Karpas-422 (cell line): Measurements from ENCODE around the gene CLPSL2. TPM values are rescaled to one million over a fixed set of nuclear protein-coding genes. Genes with fewer than 3 reads are reported as not detected.

Experiments
- DNase-seq: peaks from one replicate; pipeline ENCODE4 v3.0.0-alpha.2; 2015
- H2AFZ ChIP-seq: fragments of 200-600 bp; sonication (generic); 2 replicates; pipeline ENCODE4 v1.6.1; 2014; ENCODE audit warnings: antibody characterized with exemption, low read length, mixed read lengths
- H3K27ac ChIP-seq: fragments of 200-600 bp; sonication (generic); 2 replicates; pipeline ENCODE4 v1.5.1; 2014; ENCODE audit warnings: mild to moderate bottlenecking, low read length, moderate library complexity
- H3K27me3 ChIP-seq: fragments of 200-600 bp; sonication (generic); 2 replicates; pipeline ENCODE4 v1.6.1; 2014; ENCODE audit warnings: low read length, mixed read lengths
- H3K36me3 ChIP-seq: fragments of 200-600 bp; sonication (generic); 2 replicates; pipeline ENCODE4 v1.6.1; 2014; ENCODE audit warnings: low read length, mixed read lengths; ENCODE audit not compliant: insufficient read depth
- H3K4me1 ChIP-seq: fragments of 200-600 bp; sonication (generic); 2 replicates; pipeline ENCODE4 v1.6.1; 2014; ENCODE audit warnings: mild to moderate bottlenecking, low read length, mixed read lengths
- H3K4me2 ChIP-seq: fragments of 200-600 bp; sonication (generic); 2 replicates; pipeline ENCODE4 v1.6.1; 2014; ENCODE audit warnings: low read length, low read depth, mild to moderate bottlenecking; ENCODE audit not compliant: poor library complexity, severe bottlenecking
- H3K4me3 ChIP-seq: fragments of 200-600 bp; sonication (generic); 2 replicates; pipeline ENCODE4 v1.5.1; 2014; ENCODE audit warnings: mild to moderate bottlenecking, antibody characterized with exemption, low read length, mixed read lengths
- H3K79me2 ChIP-seq: fragments of 200-600 bp; sonication (generic); 2 replicates; pipeline ENCODE4 v1.6.1; 2014; ENCODE audit warnings: mild to moderate bottlenecking, low read length, mixed read lengths
- H3K9ac ChIP-seq: fragments of 200-600 bp; sonication (generic); 2 replicates; pipeline ENCODE4 v1.6.0; 2014; ENCODE audit warnings: low read length
- H3K9me2 ChIP-seq: fragments of 200-600 bp; sonication (generic), shearing (Covaris generic); replicated peaks from 2 replicates; pipeline ENCODE4 v1.6.0; 2014; ENCODE audit warnings: mild to moderate bottlenecking, low read length, moderate library complexity; ENCODE audit not compliant: insufficient read depth
- H3K9me3 ChIP-seq: fragments of 300-700, 200-600 bp; sonication (generic); 2 replicates; pipeline ENCODE4 v1.6.1; 2014; ENCODE audit warnings: low read length, mixed read lengths
- H4K20me1 ChIP-seq: fragments of 200-600 bp; sonication (generic); 2 replicates; pipeline ENCODE4 v1.6.1; 2014; ENCODE audit warnings: mild to moderate bottlenecking, antibody characterized with exemption, low read length, low read depth; ENCODE audit not compliant: insufficient read depth
- total RNA-seq: library from RNA; depleted of rRNA; stranded (reverse); fragments of >200 nt; shearing (Covaris generic); gene quantifications from 2 replicates; pipeline ENCODE4 v1.2.3, GENCODE V29; 2014; ENCODE audit warnings: low replicate concordance

The CLPSL2 gene
- total RNA-seq, 1 experiment from 2014 or later = not detected

DNA sequence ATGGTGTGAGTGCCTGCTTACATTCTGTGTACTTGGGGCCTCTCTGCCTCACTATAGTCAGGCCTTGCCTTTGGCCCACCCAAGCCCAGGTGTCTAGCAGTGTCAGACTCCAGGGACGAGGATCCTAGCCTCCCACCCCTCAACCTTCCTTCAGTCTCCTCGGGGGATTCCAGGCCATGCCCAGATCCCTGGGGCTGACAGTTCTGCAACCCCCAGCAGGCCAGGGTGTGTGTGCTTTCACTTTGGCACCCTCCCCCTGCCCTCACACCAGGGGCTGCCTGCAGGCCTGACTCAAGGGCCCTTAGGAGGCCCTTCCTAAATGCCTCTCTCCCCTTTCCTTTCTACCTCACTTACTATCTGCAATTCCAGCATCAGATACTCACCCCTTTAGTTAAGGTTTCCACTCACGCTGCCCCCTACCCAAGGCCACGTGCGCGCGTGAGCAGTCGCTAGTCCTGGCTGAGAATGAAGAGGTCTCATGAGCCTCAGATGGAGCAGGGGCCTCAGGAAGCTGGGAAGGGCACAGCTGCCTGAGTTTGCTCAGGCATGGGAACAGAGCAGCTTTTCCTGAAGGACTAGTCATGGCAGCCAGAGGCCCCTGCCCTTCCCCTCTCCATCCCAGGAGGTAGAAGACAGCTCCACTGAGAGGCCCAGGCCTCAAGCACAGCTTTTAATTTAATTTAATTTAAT, 21.6 kb downstream of the CLPSL2 start:
- Histone ChIP-seq H3K27ac (no peak overlapping the region), H4K20me1 (no peaks in the 10 kb centered on the region), H3K79me2 (no peaks in the 10 kb centered on the region), H3K4me3 (no peak overlapping the region), H3K9me2 (no peaks in the 10 kb centered on the region), H3K4me2 (no peak overlapping the region), H3K27me3 (no peaks in the 10 kb centered on the region), H3K4me1 (no peaks in the 10 kb centered on the region), H3K9ac (no peak overlapping the region), H3K36me3 (no peaks in the 10 kb centered on the region), H3K9me3 (no peaks in the 10 kb centered on the region), H2AFZ (no peak overlapping the region)
- no peak for DNase-seq

DNA sequence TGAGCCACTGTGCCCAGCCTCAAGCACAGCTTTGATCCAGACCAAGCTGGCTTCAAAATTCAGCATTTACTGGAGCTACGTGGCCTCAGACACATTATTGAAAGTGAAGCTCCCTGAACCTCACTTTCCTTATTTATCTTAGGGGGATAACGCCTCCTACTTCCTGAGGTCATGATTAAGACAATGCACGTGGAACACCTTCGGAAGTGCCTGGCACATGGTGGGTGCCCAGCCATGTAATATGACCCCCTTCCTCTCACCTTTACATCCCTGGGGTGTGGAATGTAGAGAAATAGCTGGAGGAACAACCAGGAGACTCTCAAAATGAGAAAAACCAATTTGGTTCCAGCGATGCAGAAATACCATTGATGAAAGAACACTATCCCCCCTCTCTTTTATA, 22.3 kb downstream of the CLPSL2 start:
- no peak for DNase-seq
- Histone ChIP-seq H2AFZ (no peak overlapping the region), H3K27ac (no peak overlapping the region), H3K9ac (no peak overlapping the region), H3K79me2 (no peaks in the 10 kb centered on the region), H3K9me3 (no peaks in the 10 kb centered on the region), H3K36me3 (no peaks in the 10 kb centered on the region), H3K4me1 (no peaks in the 10 kb centered on the region), H3K4me3 (no peak overlapping the region), H4K20me1 (no peaks in the 10 kb centered on the region), H3K27me3 (no peaks in the 10 kb centered on the region), H3K9me2 (no peaks in the 10 kb centered on the region), H3K4me2 (no peak overlapping the region)

DNA sequence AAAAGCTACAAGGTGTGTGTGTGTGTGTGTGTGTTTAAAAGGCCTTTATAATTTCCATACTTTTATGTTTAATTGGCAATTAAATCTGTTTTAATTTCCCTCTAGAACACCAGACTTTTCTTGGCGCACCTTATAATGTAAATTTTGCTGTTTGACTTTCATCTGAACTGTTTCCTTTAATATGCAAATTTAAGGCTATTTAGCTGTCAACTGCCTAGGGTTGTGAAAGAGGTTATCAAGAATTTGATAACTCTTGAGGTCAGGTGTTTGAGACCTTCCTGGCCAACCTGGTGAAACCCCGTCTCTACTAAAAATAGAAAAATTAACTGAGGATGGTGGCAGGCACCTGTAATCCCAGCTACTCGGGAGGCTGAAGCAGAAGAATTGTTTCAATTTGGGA, 24.8 kb downstream of the CLPSL2 start:
- DNase-seq = no peak
- Histone ChIP-seq H3K9ac (no peak overlapping the region), H2AFZ (no peak overlapping the region), H3K79me2 (no peaks in the 10 kb centered on the region), H3K27me3 (no peaks in the 10 kb centered on the region), H3K4me3 (no peak overlapping the region), H3K4me2 (no peak overlapping the region), H4K20me1 (no peaks in the 10 kb centered on the region), H3K27ac (no peak overlapping the region), H3K9me2 (no peaks in the 10 kb centered on the region), H3K4me1 (no peaks in the 10 kb centered on the region), H3K36me3 (no peaks in the 10 kb centered on the region), H3K9me3 (no peaks in the 10 kb centered on the region)

DNA sequence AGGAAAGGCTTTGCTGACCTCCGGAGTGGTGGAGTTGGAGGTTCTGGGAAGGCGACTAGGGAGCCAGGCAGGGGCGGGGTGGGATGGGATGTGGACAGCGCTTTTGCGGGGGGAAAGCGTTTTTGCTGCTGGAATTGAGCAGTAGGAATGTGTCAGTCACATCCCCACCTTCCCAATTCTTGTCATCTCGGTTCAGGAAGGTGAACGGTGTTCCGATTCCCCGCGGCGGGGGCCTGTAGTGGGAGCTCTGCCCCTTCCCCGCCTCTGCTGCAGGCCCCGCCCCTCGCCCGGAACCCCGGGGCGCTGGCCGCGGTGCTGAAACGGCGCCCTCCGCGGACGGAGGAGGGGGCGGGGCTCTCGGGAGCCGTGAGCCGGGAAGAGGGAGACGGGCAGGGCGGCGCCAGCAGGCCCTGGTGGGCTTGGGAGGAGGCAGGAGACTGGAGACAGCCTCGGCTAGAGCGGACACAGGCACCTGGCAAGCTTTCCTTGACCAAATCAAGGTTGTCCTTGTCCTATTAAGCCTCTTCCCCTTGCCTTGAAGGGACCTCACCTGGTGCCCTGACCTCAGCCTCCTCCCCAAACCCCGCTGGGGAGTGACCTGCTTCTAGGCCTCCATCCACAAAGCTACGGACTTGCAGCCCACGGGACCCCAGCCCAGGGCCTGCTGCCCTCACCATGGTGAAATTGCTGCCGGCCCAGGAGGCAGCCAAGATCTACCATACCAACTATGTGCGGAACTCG, 28.8 kb downstream of the CLPSL2 start, which contains the start of gene LHFPL5:
Gene LHFPL5 (plus strand): TSS at position 357 of the 741 bp plus-strand sequence. CDS start 319 bp downstream, at position 676.
- Histone ChIP-seq H3K4me2 (no peak within 1 kb of the TSS), H3K4me1 (no peaks in the 10 kb centered on the region), H3K79me2 (no peaks in the 10 kb centered on the region), H3K36me3 (no peaks in the 10 kb centered on the region), H2AFZ (no peak within 1 kb of the TSS), H3K4me3 (no peak within 1 kb of the TSS), H3K9ac (no peak within 1 kb of the TSS), H3K27ac (no peak within 1 kb of the TSS), H3K27me3 (no peaks in the 10 kb centered on the region), H4K20me1 (no peaks in the 10 kb centered on the region), H3K9me2 (no peaks in the 10 kb centered on the region), H3K9me3 (no peaks in the 10 kb centered on the region)
- DNase-seq = peak; percentile 81

DNA sequence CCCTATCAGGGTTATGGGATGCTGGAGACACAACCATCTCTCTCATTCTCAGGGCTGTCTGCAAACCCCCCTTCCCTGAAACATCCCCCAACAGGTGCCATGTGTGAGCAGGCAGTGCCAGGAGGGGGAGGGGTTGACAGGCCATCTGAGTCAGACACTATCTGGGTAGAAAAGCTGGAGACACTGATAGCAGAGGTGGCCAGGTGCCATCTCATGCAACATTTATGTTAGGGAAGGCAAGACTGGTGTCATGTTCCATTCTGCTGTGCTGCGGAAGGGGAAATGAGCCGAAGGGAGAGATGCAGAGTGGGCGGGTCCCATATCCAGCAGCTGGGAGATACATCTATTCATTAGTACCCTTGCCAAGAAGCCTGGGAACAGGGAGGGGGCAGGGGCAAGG, 32.3 kb downstream of the CLPSL2 start:
- no peak overlapping the region for H3K4me2 ChIP-seq

DNA sequence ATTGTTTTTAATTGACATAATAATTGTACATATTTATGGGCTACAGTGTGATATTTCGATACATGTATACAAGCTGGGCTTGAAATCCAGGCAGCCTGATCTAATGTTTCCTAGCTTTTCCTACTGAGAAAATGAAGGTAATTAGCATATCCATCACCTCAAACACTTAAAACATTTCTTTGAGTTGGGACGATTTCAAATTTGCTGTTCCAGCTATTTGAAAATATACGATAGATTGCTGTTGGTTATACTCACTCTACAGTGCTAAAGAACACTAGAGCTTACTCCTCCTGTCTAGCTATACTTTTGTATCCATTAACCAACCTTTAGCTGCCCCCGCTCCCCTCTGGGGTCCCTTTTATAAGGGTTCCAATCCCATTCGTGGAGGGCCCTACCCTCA, 33.4 kb downstream of the CLPSL2 start:
- H3K4me1 ChIP-seq = peaks cover 5% of the 10 kb centered on the region

More for the DNA sequence above, 32.3 kb downstream of the CLPSL2 start:
- H4K20me1 ChIP-seq = no peaks in the 10 kb centered on the region
- no peaks in the 10 kb centered on the region for H3K9me2 ChIP-seq
- H3K36me3 ChIP-seq = no peaks in the 10 kb centered on the region
- no peak overlapping the region for H3K27ac ChIP-seq
- H3K4me1 ChIP-seq = peaks cover 5% of the 10 kb centered on the region
- DNase-seq = no peak
- H3K9ac ChIP-seq = no peak overlapping the region
- no peaks in the 10 kb centered on the region for H3K27me3 ChIP-seq
- no peak overlapping the region for H2AFZ ChIP-seq
- no peaks in the 10 kb centered on the region for H3K79me2 ChIP-seq
- H3K4me3 ChIP-seq = no peak overlapping the region
- H3K9me3 ChIP-seq = no peaks in the 10 kb centered on the region

DNA sequence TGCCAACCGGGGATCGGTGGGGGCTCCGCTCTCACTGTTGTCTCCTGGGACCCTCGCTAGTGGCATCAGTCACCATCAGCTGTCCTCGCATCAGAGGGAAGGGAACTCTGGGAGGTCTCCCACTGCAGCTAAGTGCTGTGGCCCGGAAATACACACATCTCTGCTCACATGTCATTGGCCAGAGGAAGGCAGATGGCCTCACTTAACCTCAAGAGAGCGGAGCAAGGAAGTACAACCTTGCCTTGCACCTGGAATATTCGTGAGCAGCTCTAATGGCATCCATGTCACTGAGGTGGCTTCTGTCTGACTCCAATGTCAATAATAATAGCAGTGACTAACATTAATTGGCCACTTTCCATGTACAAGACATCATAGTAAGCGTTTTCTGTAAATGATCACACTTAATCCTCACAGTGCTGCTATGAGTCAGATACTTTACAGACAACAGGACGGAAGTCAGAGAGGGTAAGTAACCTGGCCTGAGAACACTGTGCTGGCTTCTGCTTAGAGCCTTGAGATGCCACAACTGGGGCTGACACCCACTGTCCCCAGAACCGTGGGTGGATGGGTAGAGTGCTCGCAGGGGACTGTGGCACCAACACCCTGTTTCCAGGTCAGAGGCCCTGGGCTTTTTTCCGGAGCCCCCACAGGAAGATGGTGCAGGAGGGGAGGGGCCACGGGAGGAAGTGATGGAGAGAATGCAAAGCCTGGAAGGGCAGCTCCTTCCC, 34.7 kb downstream of the CLPSL2 start:
- Histone ChIP-seq H3K27ac (no peak overlapping the region), H2AFZ (no peak overlapping the region), H4K20me1 (no peaks in the 10 kb centered on the region), H3K9me2 (no peaks in the 10 kb centered on the region), H3K9me3 (no peaks in the 10 kb centered on the region), H3K36me3 (no peaks in the 10 kb centered on the region), H3K9ac (no peak overlapping the region), H3K4me2 (peak overlapping the region; percentile 28), H3K4me3 (no peak overlapping the region), H3K4me1 (peaks cover 5% of the 10 kb centered on the region), H3K79me2 (no peaks in the 10 kb centered on the region), H3K27me3 (no peaks in the 10 kb centered on the region)
- no peak for DNase-seq

More for the DNA sequence above, 33.4 kb downstream of the CLPSL2 start:
- H2AFZ ChIP-seq = no peak overlapping the region
- H3K9me3 ChIP-seq = no peaks in the 10 kb centered on the region
- H3K4me2 ChIP-seq = no peak overlapping the region
- DNase-seq = no peak
- H3K9me2 ChIP-seq = no peaks in the 10 kb centered on the region
- no peaks in the 10 kb centered on the region for H3K27me3 ChIP-seq
- H3K36me3 ChIP-seq = no peaks in the 10 kb centered on the region
- H3K27ac ChIP-seq = no peak overlapping the region
- H3K9ac ChIP-seq = no peak overlapping the region
- H3K4me3 ChIP-seq = no peak overlapping the region
- H3K79me2 ChIP-seq = no peaks in the 10 kb centered on the region
- H4K20me1 ChIP-seq = no peaks in the 10 kb centered on the region

DNA sequence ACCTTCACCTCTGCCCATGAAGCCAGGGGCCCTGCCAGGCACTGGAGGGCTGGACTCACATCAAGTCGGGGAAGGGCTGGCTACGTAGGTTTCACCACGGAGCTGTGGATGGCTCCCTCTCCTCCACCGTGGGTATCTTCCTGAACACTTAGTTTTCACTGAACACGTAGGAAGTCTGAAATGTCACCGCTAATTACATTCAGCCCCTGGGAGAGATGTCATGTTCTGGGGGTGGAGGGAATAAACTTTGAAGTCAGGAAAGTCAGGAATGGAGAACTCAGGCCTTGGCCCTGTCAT, 35.2 kb downstream of the CLPSL2 start:
- no peak overlapping the region for H3K9ac ChIP-seq
- H3K4me2 ChIP-seq = no peak overlapping the region
- no peaks in the 10 kb centered on the region for H3K9me2 ChIP-seq
- H3K27ac ChIP-seq = no peak overlapping the region
- no peaks in the 10 kb centered on the region for H3K79me2 ChIP-seq
- no peak overlapping the region for H2AFZ ChIP-seq
- no peaks in the 10 kb centered on the region for H4K20me1 ChIP-seq
- no peaks in the 10 kb centered on the region for H3K9me3 ChIP-seq
- no peaks in the 10 kb centered on the region for H3K36me3 ChIP-seq
- peaks cover 5% of the 10 kb centered on the region for H3K4me1 ChIP-seq
- no peaks in the 10 kb centered on the region for H3K27me3 ChIP-seq
- H3K4me3 ChIP-seq = no peak overlapping the region
- no peak for DNase-seq
